B cell (primary cell): Measurements from ENCODE around the gene MPND. TPM values are rescaled to one million over a fixed set of nuclear protein-coding genes. Genes with fewer than 3 reads are reported as not detected.

ENCODE experiments used
- ATAC-seq: fragments of 200-7000 bp; cut with Tn5 transposase; one replicate; pipeline ENCODE4 v1.10.0; 2021; ENCODE audit warnings: low read depth, mild to moderate bottlenecking, moderate number of reproducible peaks, moderate library complexity
- CTCF ChIA-PET: fragments of 350-600 bp; sonication (Branson Sonifier 250); formaldehyde crosslinking; loops from one replicate; lab custom pipeline; 2021; ENCODE audit warnings: antibody characterized with exemption, inconsistent platforms; lab: Charles Lee
- POLR2A ChIA-PET: fragments of 350-600 bp; sonication (Branson Sonifier 250); formaldehyde crosslinking; loops from one replicate; lab custom pipeline; 2021; ENCODE audit warnings: antibody characterized with exemption; lab: Charles Lee
- DNase-seq: peaks from one replicate; pipeline ENCODE4 v3.0.0; 2013
- H2AFZ ChIP-seq: 2 replicates; pipeline ENCODE4 v1.6.1; 2012; ENCODE audit warnings: mild to moderate bottlenecking, low read depth, low read length; ENCODE audit not compliant: insufficient read depth, poor library complexity, severe bottlenecking
- H3K27ac ChIP-seq, 2 donors: 1 replicate in 1 of 2; 2 replicates in 1 of 2; pipeline ENCODE4 v1.5.1; 2012 to 2013; ENCODE audit warnings: low read length in 2 of 2, mild to moderate bottlenecking in 2 of 2, moderate library complexity in 1 of 2
- H3K27me3 ChIP-seq, 4 experiments: fragments of 200-600 bp in 1 of 4; sonication (generic) in 1 of 4; replicated peaks in 1 of 4; 1 replicate in 2 of 4; 2 replicates in 2 of 4; pipeline versions ENCODE4 v1.6.1 to v1.7.0; 2013 to 2016; ENCODE audit warnings: low read length in 3 of 4, mild to moderate bottlenecking in 2 of 4, mixed read lengths in 1 of 4, moderate library complexity in 1 of 4; ENCODE audit not compliant: insufficient read depth in 4 of 4, control insufficient read depth in 3 of 4; ENCODE audit errors: control extremely low read depth in 1 of 4
- H3K36me3 ChIP-seq, 2 experiments: replicated peaks in 1 of 2; 1 replicate in 1 of 2; 2 replicates in 1 of 2; pipeline versions ENCODE4 v1.6.1 to v1.7.1; 2013; ENCODE audit warnings: low read length in 1 of 2; ENCODE audit not compliant: insufficient read depth in 2 of 2, control insufficient read depth in 1 of 2; ENCODE audit errors: control extremely low read depth in 1 of 2, extremely low read depth in 1 of 2
- H3K4me1 ChIP-seq, 2 donors: fragments of 200-600 bp in 1 of 2; sonication (generic) in 1 of 2; 1 replicate in 1 of 2; 2 replicates in 1 of 2; pipeline versions ENCODE4 v1.5.1 to v1.6.1; 2013 to 2017; ENCODE audit warnings: low read length in 2 of 2; ENCODE audit not compliant: control insufficient read depth in 2 of 2, insufficient read depth in 2 of 2
- H3K4me2 ChIP-seq: replicated peaks from 2 replicates; pipeline ENCODE3; 2012; ENCODE audit warnings: mild to moderate bottlenecking, low read depth, low read length; ENCODE audit not compliant: poor library complexity, severe bottlenecking
- H3K4me3 ChIP-seq, 5 experiments: fragments of 200-600 bp in 1 of 5; sonication (generic) in 1 of 5; 1 replicate in 3 of 5; 2 replicates in 2 of 5; pipeline versions ENCODE4 v1.5.1 to v1.7.0; 2011 to 2016; ENCODE audit warnings: low read length in 4 of 5, mild to moderate bottlenecking in 4 of 5, low read depth in 2 of 5, control low read depth in 1 of 5, moderate library complexity in 1 of 5; ENCODE audit not compliant: insufficient read depth in 1 of 5; ENCODE audit errors: control extremely low read depth in 1 of 5, extremely low read depth in 1 of 5
- H3K79me2 ChIP-seq: fragments of 200-600 bp; sonication (generic); one replicate; pipeline ENCODE4 v1.6.0; 2016; ENCODE audit warnings: low read length; ENCODE audit not compliant: control insufficient read depth, insufficient read depth
- H3K9ac ChIP-seq: fragments of 200-600 bp; sonication (generic); 2 replicates; pipeline ENCODE4 v1.6.1; 2017; ENCODE audit warnings: mild to moderate bottlenecking, low read length, moderate library complexity
- H3K9me3 ChIP-seq, 3 donors: one replicate each; pipeline versions ENCODE4 v1.6.1 to v1.7.1; 2013; ENCODE audit warnings: low read length in 2 of 3; ENCODE audit not compliant: control insufficient read depth in 2 of 3, insufficient read depth in 1 of 3; ENCODE audit errors: control extremely low read depth in 1 of 3
- H4K20me1 ChIP-seq: 2 replicates; pipeline ENCODE4 v1.6.0; 2012; ENCODE audit warnings: mild to moderate bottlenecking, low read length; ENCODE audit not compliant: insufficient read depth, control insufficient read depth, poor library complexity, severe bottlenecking
- H3K27ac Mint-ChIP-seq: one replicate; pipeline ENCODE4 v1.8.0; 2021; ENCODE audit warnings: mixed read lengths
- H3K27me3 Mint-ChIP-seq: one replicate; pipeline ENCODE4 v1.8.0; 2021; ENCODE audit warnings: mixed read lengths
- H3K4me1 Mint-ChIP-seq: one replicate; pipeline ENCODE4 v1.8.0; 2021; ENCODE audit warnings: mixed read lengths
- H3K4me3 Mint-ChIP-seq: one replicate; pipeline ENCODE4 v1.8.0; 2021; ENCODE audit warnings: mixed read lengths
- H3K9me3 Mint-ChIP-seq: one replicate; pipeline ENCODE4 v1.8.0; 2022; ENCODE audit warnings: mixed read lengths; ENCODE audit not compliant: insufficient read depth
- EZH2 ChIP-seq: IDR thresholded peaks from 2 replicates; pipeline ENCODE4 v1.6.1; 2012; ENCODE audit warnings: borderline replicate concordance, low read depth, mild to moderate bottlenecking, moderate library complexity, low read length; ENCODE audit not compliant: insufficient read depth, poor library complexity, severe bottlenecking
- WGBS: methylation state at CpG from one replicate; pipeline ENCODE4 v1.1.5; 2013; ENCODE audit warnings: missing lambda C conversion rate; ENCODE audit not compliant: insufficient coverage; 5-methylcytosine and 5-hydroxymethylcytosine counted together
- intact Hi-C: fragments of 100-400 bp; cut with micrococcal nuclease; formaldehyde crosslinking; loops from one replicate; pipeline ENCODE4 v1.10.0; 2022
- polyA plus RNA-seq: library from polyadenylated mRNA; depleted of rRNA; stranded (reverse); fragments of >200 nt; gene quantifications from 2 replicates; pipeline ENCODE4 v1.2.3, GENCODE V29; 2012
- total RNA-seq, 2 donors: library from RNA; stranded (reverse); fragments of 120-200 nt in 1 of 2; gene quantifications; 1 replicate in 1 of 2; 2 replicates in 1 of 2; pipeline versions ENCODE4 v1.2.3 to v1.2.4, GENCODE V29; 2013 to 2022
- TF ChIP-seq, protein P1 (sequence below): fragments of 200-600 bp; IDR thresholded peaks from one replicate; pipeline ENCODE4 v1.8.0; 2022; ENCODE audit warnings: antibody characterized with exemption, mild to moderate bottlenecking

The MPND gene
- total and polyA plus RNA-seq, 2 donors (not counting 1 experiment from before 2014, with no cell fraction given): 14.5 to 25.6 TPM

DNA sequence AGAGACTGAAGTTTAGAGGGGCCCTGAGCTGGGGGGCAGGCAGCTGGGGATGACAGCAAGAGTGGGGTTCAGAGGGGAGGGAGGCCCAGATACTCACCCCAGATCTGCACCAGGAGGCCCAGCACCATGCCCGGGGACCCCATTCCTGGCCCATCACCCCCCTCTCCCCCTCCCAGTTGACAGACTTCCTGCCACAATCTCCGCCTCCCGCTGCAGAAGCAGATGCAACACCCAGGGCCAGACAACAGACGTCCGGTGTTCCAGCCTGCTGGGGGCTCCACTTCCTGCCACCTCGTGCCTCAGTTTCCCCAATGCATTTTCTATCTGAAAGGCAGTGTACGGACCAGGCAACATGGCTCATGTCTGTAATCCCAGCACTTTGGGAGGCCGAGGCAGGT, 41.1 kb upstream of the MPND start, which contains the start of gene TMIGD2:
Gene TMIGD2 (minus strand): TSS at position 147 of the 398 bp plus-strand sequence. CDS start 4 bp downstream, at position 143.
- H3K4me3 ChIP-seq: no peak within 1 kb of the TSS
- H3K27ac ChIP-seq: no peak within 1 kb of the TSS
- no peaks in the 10 kb centered on the region for H3K9me3 Mint-ChIP-seq
- ChIA-PET CTCF (no interaction called here), POLR2A (no interaction called here)
- H3K4me2 ChIP-seq: no peak within 1 kb of the TSS
- H3K79me2 ChIP-seq: no peaks in the 10 kb centered on the region
- intact Hi-C loops: no loop called here
- H3K9ac ChIP-seq: no peak within 1 kb of the TSS
- TF ChIP-seq, protein P1, sequence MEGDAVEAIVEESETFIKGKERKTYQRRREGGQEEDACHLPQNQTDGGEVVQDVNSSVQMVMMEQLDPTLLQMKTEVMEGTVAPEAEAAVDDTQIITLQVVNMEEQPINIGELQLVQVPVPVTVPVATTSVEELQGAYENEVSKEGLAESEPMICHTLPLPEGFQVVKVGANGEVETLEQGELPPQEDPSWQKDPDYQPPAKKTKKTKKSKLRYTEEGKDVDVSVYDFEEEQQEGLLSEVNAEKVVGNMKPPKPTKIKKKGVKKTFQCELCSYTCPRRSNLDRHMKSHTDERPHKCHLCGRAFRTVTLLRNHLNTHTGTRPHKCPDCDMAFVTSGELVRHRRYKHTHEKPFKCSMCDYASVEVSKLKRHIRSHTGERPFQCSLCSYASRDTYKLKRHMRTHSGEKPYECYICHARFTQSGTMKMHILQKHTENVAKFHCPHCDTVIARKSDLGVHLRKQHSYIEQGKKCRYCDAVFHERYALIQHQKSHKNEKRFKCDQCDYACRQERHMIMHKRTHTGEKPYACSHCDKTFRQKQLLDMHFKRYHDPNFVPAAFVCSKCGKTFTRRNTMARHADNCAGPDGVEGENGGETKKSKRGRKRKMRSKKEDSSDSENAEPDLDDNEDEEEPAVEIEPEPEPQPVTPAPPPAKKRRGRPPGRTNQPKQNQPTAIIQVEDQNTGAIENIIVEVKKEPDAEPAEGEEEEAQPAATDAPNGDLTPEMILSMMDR: no peak
- TF ChIP-seq EZH2: no peak
- no peaks in the 10 kb centered on the region for H3K36me3 ChIP-seq
- H2AFZ ChIP-seq: peak within 1 kb of the TSS; percentile 33
- ATAC-seq: no peak
- H3K9me3 ChIP-seq: no peaks in the 10 kb centered on the region
- H3K4me3 Mint-ChIP-seq: no peak within 1 kb of the TSS
- 12% methylated on average over 8 of the region's 8 CpGs for WGBS
- H3K4me1 Mint-ChIP-seq: peaks cover 7% of the 10 kb centered on the region
- DNase-seq: no peak
- peaks cover 4% of the 10 kb centered on the region in 2 donors for H3K4me1 ChIP-seq
- no peaks in the 10 kb centered on the region for H4K20me1 ChIP-seq
- peaks cover 0 to 6% (median 0%) of the 10 kb centered on the region in 4 experiments for H3K27me3 ChIP-seq
- H3K27me3 Mint-ChIP-seq: peaks cover 11% of the 10 kb centered on the region
- no peak within 1 kb of the TSS for H3K27ac Mint-ChIP-seq

DNA sequence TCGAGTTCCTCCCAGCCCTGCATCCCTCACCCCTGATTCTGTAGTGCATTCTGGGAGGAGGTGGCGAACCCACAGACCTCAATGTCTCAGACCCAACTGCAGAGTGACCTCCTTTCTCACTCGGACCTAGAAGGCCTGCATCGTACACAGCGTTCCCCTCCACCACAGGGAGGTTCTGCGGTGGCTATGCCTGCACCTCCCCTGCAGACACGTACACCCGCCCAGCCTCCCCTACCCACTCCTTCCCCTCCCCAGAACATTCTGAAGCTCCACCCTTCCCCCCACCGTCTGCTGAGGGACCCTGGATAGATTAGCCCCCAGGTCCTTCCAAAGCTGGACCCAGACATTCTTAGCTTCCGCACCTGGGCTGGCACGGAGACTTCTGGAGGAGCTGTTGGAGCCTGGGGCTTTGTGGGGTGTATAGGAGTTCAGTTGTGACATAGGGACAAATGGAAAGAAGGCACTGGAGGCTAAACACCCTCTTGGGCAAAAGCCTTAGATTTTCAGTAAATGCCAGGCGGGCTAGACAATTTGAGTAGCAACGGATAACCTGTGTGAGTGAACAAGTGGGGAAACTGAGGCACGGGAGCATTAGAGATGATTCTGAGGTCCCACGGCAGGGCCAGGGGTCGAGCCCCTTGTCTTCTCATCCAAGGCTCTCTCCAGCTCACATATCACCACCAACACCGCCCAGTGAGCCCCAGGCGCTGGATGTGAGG, 39.4 kb upstream of the MPND start:
- H3K27me3 ChIP-seq: peaks cover 0 to 6% (median 0%) of the 10 kb centered on the region in 4 experiments
- intact Hi-C loops: no loop called here
- H3K9ac ChIP-seq: peak overlapping the region; percentile 29
- peak overlapping the region; percentile 56 for H2AFZ ChIP-seq
- H3K4me1 ChIP-seq: peaks cover 4% of the 10 kb centered on the region in 2 donors
- peak overlapping the region; percentile 74 for H3K4me2 ChIP-seq
- ChIA-PET POLR2A (interaction anchor here (0.7 kb wide), 1 partner anchor 18 kb away, joined by 3 read pairs; no protein-coding TSS in a partner anchor), CTCF (no interaction called here)
- H3K27ac Mint-ChIP-seq: no peak overlapping the region
- WGBS: 58% methylated on average over 14 of the region's 18 CpGs
- peaks cover 7% of the 10 kb centered on the region for H3K4me1 Mint-ChIP-seq
- peak overlapping the region in 3 of 5 experiments; percentile 5 to 38 (median 7) for H3K4me3 ChIP-seq
- no peak for DNase-seq
- H3K9me3 Mint-ChIP-seq: no peaks in the 10 kb centered on the region
- ATAC-seq: no peak
- no peak overlapping the region for H3K27ac ChIP-seq
- H4K20me1 ChIP-seq: no peaks in the 10 kb centered on the region
- peak overlapping the region; percentile 74 for H3K4me3 Mint-ChIP-seq
- TF ChIP-seq, protein P1: no peak
- TF ChIP-seq EZH2: no peak
- H3K36me3 ChIP-seq: no peaks in the 10 kb centered on the region
- H3K27me3 Mint-ChIP-seq: peaks cover 9% of the 10 kb centered on the region
- H3K79me2 ChIP-seq: no peaks in the 10 kb centered on the region
- no peaks in the 10 kb centered on the region for H3K9me3 ChIP-seq
